Measurements from ENCODE around the gene LIN7C. TPM values are rescaled to one million over a fixed set of nuclear protein-coding genes. Genes with fewer than 3 reads are reported as not detected.

LIN7C gene
- total RNA-seq, 3 donors from 2014 or later, result 37.8 to 41.2 (median 40.5) TPM

DNA sequence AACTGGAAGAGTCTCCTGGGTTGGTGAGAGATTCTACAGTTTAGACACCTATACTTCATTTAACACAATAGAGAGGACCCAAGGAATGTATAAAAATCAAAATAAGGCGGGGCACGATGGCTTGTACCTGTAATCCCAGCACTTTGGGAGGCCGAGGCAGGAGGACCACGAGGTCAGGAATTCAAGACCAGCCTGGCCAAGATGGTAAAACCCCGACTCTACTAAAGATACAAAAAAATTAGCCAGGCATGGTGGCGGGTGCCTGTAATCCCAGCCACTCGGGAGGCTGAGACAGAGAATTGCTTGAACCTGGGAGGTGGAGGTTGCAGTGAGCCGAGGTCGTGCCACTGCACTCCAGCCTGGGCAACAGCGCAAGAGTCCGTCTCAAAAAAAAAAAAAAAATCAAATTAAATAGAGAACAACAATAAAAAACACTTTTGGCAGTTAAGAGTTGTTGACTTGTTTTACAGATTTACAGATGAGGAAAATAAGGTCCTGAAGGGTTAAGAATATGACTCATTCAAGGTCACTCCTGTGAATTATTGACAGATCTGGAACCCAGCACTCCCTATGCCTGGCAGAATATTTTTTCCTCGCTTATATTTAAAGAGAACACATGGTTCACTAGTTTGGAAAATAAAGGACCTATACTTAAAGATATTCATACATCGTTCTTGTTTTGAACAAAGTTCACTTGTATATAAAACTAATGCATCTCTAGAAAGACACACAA lies 39.2 kb downstream of the LIN7C start:
- peak; percentile 43 for ATAC-seq
- Histone ChIP-seq H3K4me1 (ENCODE audit: low read depth) (peaks cover 16% of the 10 kb centered on the region), H3K9me3 (no peaks in the 10 kb centered on the region), H3K36me3 (ENCODE audit: low read depth) (no peaks in the 10 kb centered on the region), H3K4me3 (no peak overlapping the region)
- TF ChIP-seq, protein P1, sequence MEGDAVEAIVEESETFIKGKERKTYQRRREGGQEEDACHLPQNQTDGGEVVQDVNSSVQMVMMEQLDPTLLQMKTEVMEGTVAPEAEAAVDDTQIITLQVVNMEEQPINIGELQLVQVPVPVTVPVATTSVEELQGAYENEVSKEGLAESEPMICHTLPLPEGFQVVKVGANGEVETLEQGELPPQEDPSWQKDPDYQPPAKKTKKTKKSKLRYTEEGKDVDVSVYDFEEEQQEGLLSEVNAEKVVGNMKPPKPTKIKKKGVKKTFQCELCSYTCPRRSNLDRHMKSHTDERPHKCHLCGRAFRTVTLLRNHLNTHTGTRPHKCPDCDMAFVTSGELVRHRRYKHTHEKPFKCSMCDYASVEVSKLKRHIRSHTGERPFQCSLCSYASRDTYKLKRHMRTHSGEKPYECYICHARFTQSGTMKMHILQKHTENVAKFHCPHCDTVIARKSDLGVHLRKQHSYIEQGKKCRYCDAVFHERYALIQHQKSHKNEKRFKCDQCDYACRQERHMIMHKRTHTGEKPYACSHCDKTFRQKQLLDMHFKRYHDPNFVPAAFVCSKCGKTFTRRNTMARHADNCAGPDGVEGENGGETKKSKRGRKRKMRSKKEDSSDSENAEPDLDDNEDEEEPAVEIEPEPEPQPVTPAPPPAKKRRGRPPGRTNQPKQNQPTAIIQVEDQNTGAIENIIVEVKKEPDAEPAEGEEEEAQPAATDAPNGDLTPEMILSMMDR (IDR thresholded peaks at IDR 0.05), result no peak
- intact Hi-C loops (cut with DNase I, micrococcal nuclease), result loop anchor here in 1 of 2 donors (5.0 kb wide), 2 partner anchors 65 to 80 kb away; no protein-coding TSS in a partner anchor
- DNase-seq, result peak in 1 of 3 donors; percentile 19

DNA sequence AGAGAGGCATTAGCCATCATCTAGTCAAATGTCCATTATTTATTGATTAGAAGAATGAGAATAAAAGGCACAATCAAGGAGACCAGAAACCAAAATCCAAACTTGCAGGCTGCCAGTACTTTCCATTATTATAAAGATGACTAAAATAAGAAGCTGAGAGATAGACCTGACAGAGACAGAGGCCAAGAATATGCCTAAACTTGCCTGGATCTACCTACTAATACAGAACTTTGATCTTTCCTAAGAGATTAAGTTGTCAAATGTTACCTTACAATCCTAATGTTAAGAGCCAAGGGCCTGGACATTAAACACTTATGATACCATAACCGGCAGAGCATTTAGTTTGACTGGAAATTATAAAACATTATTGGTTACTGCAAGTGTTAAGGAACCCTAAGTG lies 40.2 kb downstream of the LIN7C start:
- no peak for ATAC-seq
- DNase-seq, result no peak
- Histone ChIP-seq H3K4me1 (ENCODE audit: low read depth) (peaks cover 16% of the 10 kb centered on the region), H3K9me3 (no peaks in the 10 kb centered on the region), H3K36me3 (ENCODE audit: low read depth) (no peaks in the 10 kb centered on the region), H3K4me3 (no peak overlapping the region)
- intact Hi-C loops (cut with DNase I, micrococcal nuclease), result loop anchor here in 1 of 2 donors (5.0 kb wide), 2 partner anchors 64 to 79 kb away; no protein-coding TSS in a partner anchor
- TF ChIP-seq, protein P1 (IDR thresholded peaks at IDR 0.05), result no peak

DNA sequence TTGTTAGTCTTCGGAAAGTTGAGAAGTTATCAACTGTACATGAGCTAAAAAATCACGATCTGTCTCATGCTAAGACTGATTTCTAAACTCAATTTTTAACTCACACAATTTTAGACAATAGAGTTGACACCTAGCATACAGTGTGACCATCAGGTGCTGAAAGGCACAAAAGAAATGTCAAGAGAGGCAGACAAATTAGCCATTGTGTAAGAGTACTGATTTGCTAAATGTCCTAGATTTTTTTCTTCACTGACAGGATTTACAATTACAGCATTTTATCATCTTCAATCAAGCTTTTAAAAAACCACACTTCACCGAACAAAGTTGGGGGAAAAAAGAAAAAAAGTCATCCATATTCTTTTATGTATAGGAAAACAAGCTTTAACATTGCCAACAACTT lies 40.9 kb downstream of the LIN7C start:
- Histone ChIP-seq H3K9me3 (no peaks in the 10 kb centered on the region), H3K4me3 (no peak overlapping the region), H3K4me1 (ENCODE audit: low read depth) (peaks cover 16% of the 10 kb centered on the region), H3K36me3 (ENCODE audit: low read depth) (no peaks in the 10 kb centered on the region)
- DNase-seq (no peak), ATAC-seq (no peak)
- intact Hi-C loops (cut with DNase I, micrococcal nuclease), result loop anchor here in 1 of 2 donors (5.0 kb wide), 2 partner anchors 63 to 78 kb away; no protein-coding TSS in a partner anchor
- TF ChIP-seq, protein P1 (IDR thresholded peaks at IDR 0.05), result no peak

DNA sequence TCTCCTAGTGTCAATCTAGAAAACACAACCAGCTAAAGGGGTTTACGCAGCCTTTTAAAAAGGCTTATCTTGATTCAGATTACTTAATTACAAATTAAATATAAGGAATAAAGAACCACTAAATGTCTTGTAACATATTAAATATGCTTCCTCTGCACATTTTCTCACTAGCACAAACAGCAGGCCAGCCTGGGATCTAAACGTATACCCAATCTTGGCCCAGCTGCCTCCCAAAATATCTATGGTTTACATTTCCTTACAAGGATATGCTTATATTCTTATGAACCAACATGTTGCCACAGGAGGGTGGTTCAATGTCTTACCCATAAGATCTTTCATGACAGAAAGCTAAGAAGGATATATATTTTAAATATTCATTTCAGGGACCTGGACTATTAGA lies 41.7 kb downstream of the LIN7C start:
- no peak for DNase-seq
- intact Hi-C loops (cut with DNase I, micrococcal nuclease), result loop anchor here in 1 of 2 donors (5.0 kb wide), 2 partner anchors 63 to 78 kb away; no protein-coding TSS in a partner anchor
- TF ChIP-seq, protein P1 (IDR thresholded peaks at IDR 0.05), result no peak
- no peak for ATAC-seq
- Histone ChIP-seq H3K4me3 (no peak overlapping the region), H3K9me3 (no peaks in the 10 kb centered on the region), H3K4me1 (ENCODE audit: low read depth) (peaks cover 16% of the 10 kb centered on the region), H3K36me3 (ENCODE audit: low read depth) (no peaks in the 10 kb centered on the region)

DNA sequence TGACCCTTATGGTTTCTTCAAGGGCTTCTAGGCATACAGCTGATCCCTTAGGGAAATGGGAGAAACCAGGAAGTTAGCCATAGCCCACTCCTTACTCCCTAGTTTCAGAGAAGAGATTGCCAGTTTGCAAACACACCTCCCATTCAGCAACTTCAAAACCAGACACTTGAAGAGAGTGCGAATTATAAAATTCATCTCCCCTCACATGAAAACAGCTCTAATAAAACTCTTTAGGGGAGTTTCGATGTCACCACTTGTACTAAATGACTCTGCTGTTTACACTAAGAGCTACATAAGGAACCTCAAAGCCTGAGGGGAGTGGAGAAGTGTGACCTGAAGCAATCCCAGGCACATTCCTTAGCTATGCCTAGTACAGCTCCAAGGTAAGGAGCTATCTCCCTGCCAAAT lies 42.3 kb downstream of the LIN7C start:
- TF ChIP-seq, protein P1 (IDR thresholded peaks at IDR 0.05), result no peak
- Histone ChIP-seq H3K9me3 (no peaks in the 10 kb centered on the region), H3K4me3 (no peak overlapping the region), H3K36me3 (ENCODE audit: low read depth) (no peaks in the 10 kb centered on the region), H3K4me1 (ENCODE audit: low read depth) (peaks cover 16% of the 10 kb centered on the region)
- DNase-seq (peak in 1 of 3 donors; percentile 20), ATAC-seq (peak; percentile 65)
- intact Hi-C loops (cut with DNase I, micrococcal nuclease), result no loop called here
